Type B pancreatic cell (in vitro differentiated cells): ENCODE results near the gene PSMD10. TPM values are rescaled to one million over a fixed set of nuclear protein-coding genes. Genes with fewer than 3 reads are reported as not detected.

Experiments
- DNase-seq: peaks from one replicate; pipeline ENCODE4 v3.0.0; 2021; ENCODE audit warnings: mixed read lengths; ENCODE audit not compliant: unreplicated experiment; ENCODE audit errors: extremely low spot score
- H3K27ac Mint-ChIP-seq: 2 replicates; pipeline ENCODE4 v1.8.0; 2021; ENCODE audit warnings: mild to moderate bottlenecking, mixed read lengths
- H3K27me3 Mint-ChIP-seq: 2 replicates; pipeline ENCODE4 v1.8.0; 2021; ENCODE audit warnings: mixed read lengths
- H3K36me3 Mint-ChIP-seq: 2 replicates; pipeline ENCODE4 v1.8.0; 2021; ENCODE audit warnings: mixed read lengths
- H3K4me1 Mint-ChIP-seq: one replicate; pipeline ENCODE4 v1.8.0; 2021; ENCODE audit warnings: mixed read lengths; ENCODE audit not compliant: unreplicated experiment
- H3K4me3 Mint-ChIP-seq: 2 replicates; pipeline ENCODE4 v1.8.0; 2021; ENCODE audit warnings: mild to moderate bottlenecking, mixed read lengths
- H3K9me3 Mint-ChIP-seq: 2 replicates; pipeline ENCODE4 v1.8.0; 2021; ENCODE audit warnings: mixed read lengths
- total RNA-seq: library from RNA; stranded (reverse); gene quantifications from 2 replicates; pipeline ENCODE4 v1.2.1, GENCODE V29; 2021; ENCODE audit warnings: low replicate concordance
- TF ChIP-seq, protein P1 (sequence below): fragments of 200-600 bp; sonication (generic); conservative IDR thresholded peaks from 2 replicates; pipeline ENCODE4 v1.5.0; 2021; ENCODE audit warnings: antibody characterized with exemption, mild to moderate bottlenecking

The PSMD10 gene
- total RNA-seq, 1 donor from 2014 or later: 88.3 TPM

GRCh38 chrX:108123591-108124366 lies 32.4 kb upstream of the PSMD10 start:
- no peak for DNase-seq
- peaks cover 4% of the 10 kb centered on the region for H3K36me3 Mint-ChIP-seq
- no peak overlapping the region for H3K27ac Mint-ChIP-seq
- no peaks in the 10 kb centered on the region for H3K27me3 Mint-ChIP-seq
- no peak overlapping the region for H3K4me3 Mint-ChIP-seq
- no peaks in the 10 kb centered on the region for H3K9me3 Mint-ChIP-seq
- TF ChIP-seq, protein P1, sequence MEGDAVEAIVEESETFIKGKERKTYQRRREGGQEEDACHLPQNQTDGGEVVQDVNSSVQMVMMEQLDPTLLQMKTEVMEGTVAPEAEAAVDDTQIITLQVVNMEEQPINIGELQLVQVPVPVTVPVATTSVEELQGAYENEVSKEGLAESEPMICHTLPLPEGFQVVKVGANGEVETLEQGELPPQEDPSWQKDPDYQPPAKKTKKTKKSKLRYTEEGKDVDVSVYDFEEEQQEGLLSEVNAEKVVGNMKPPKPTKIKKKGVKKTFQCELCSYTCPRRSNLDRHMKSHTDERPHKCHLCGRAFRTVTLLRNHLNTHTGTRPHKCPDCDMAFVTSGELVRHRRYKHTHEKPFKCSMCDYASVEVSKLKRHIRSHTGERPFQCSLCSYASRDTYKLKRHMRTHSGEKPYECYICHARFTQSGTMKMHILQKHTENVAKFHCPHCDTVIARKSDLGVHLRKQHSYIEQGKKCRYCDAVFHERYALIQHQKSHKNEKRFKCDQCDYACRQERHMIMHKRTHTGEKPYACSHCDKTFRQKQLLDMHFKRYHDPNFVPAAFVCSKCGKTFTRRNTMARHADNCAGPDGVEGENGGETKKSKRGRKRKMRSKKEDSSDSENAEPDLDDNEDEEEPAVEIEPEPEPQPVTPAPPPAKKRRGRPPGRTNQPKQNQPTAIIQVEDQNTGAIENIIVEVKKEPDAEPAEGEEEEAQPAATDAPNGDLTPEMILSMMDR: no peak
- peaks cover 24% of the 10 kb centered on the region for H3K4me1 Mint-ChIP-seq

GRCh38 chrX:108122748-108123147 lies 31.4 kb upstream of the PSMD10 start:
- no peak for DNase-seq
- Mint-ChIP-seq H3K9me3 (no peaks in the 10 kb centered on the region), H3K27me3 (no peaks in the 10 kb centered on the region), H3K4me3 (peak overlapping the region; percentile 8), H3K27ac (peak overlapping the region; percentile 82), H3K4me1 (peaks cover 24% of the 10 kb centered on the region), H3K36me3 (peaks cover 3% of the 10 kb centered on the region)
- TF ChIP-seq, protein P1: no peak

DNA sequence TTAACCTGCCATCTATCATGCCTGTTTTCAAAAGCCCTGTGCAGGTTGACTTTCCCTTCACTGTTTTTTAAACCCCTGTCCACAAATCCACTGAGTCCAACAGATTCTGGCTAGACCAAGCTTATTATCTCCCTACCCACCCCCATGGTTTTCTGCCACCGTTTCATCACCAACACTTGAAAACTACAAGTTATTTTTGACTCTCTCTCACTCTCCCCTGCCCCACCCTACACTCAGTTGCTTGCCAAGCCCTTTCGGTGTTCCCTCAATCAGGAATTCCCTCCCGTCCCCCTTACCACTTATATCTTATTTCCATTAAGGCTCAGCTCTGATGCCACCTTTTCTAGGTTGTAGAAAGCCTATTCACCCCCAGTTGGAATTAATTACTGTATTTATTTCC lies 29.9 kb upstream of the PSMD10 start:
- H3K4me1 Mint-ChIP-seq: peaks cover 28% of the 10 kb centered on the region
- no peaks in the 10 kb centered on the region for H3K9me3 Mint-ChIP-seq
- H3K4me3 Mint-ChIP-seq: no peak overlapping the region
- H3K27ac Mint-ChIP-seq: no peak overlapping the region
- H3K36me3 Mint-ChIP-seq: peaks cover 3% of the 10 kb centered on the region
- no peaks in the 10 kb centered on the region for H3K27me3 Mint-ChIP-seq
- TF ChIP-seq, protein P1: no peak
- no peak for DNase-seq

DNA sequence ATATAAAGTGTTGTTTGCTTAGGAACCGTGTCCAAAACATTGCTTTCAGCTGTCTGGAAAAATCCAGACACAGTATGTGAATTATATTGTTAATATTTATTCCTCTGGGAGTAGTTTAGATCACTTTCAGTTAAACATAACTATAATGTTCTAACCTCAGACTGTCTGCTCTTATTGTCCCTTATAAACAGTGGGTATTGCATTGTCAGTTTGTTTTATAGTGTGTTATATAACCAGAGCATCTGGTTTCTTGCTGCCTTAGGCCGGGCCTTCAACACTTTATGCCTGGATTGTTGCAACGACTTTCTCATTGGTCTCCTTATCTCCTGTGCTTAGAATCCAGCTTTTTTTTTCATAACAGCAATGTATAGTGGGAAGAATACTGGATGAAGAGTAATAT lies 26.6 kb upstream of the PSMD10 start:
- H3K27ac Mint-ChIP-seq: no peak overlapping the region
- no peaks in the 10 kb centered on the region for H3K27me3 Mint-ChIP-seq
- TF ChIP-seq, protein P1: no peak
- DNase-seq: no peak
- H3K36me3 Mint-ChIP-seq: no peaks in the 10 kb centered on the region
- H3K4me3 Mint-ChIP-seq: no peak overlapping the region
- H3K4me1 Mint-ChIP-seq: peaks cover 28% of the 10 kb centered on the region
- no peaks in the 10 kb centered on the region for H3K9me3 Mint-ChIP-seq

DNA sequence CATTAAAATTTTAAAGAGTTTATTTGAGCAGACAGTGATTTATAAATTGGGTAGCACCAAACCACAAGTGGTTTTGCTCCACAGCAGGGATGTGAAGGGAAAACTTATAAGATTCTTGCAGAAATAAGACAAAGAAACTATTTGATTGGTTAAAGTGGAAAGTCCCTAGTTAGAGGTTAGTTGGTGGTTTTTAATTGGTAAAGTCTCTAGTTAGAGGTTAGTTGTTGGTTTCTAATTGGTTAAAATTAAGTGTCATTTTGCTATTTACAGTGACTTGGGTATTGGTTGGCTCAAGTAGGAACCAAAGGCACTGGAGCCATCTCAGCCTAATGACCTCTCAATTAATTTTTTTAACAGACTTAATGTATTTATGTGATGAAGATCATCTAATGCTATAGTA lies 23.2 kb upstream of the PSMD10 start:
- Mint-ChIP-seq H3K9me3 (no peaks in the 10 kb centered on the region), H3K27ac (no peak overlapping the region), H3K36me3 (no peaks in the 10 kb centered on the region), H3K27me3 (no peaks in the 10 kb centered on the region), H3K4me3 (no peak overlapping the region), H3K4me1 (peaks cover 4% of the 10 kb centered on the region)
- TF ChIP-seq, protein P1: no peak
- no peak for DNase-seq
